Left renal pelvis (tissue), 4 donors: ENCODE data around the gene TNFAIP8L2. TPM values are rescaled to one million over a fixed set of nuclear protein-coding genes. Genes with fewer than 3 reads are reported as not detected.
"Not testable (repeated sequence)": the region's sequence is repeated elsewhere in the genome, so short reads cannot be mapped to it uniquely, and the experiment has no call there.

Experiments
- DNase-seq, 4 donors: peaks; one replicate each; pipeline ENCODE4 v3.0.0-alpha.2; 2013; ENCODE audit warnings: low read depth in 4 of 4, low spot score in 3 of 4
- polyA plus RNA-seq, 4 donors: library from polyadenylated mRNA; unstranded; fragments of 120-200 nt; gene quantifications; one replicate each; pipeline ENCODE4 v1.2.1, GENCODE V29; 2013; ENCODE audit not compliant: insufficient read length in 4 of 4

The TNFAIP8L2 gene
- polyA plus RNA-seq, 4 donors: 0.96 to 2.9 (median 1.8) TPM

- DNase-seq: no peak
These were observed 30.8 kb downstream of the TNFAIP8L2 start for GRCh38 chr1:151187205-151187604.

- DNase-seq: not testable (repeated sequence)
These were observed 32.2 kb downstream of the TNFAIP8L2 start for GRCh38 chr1:151188667-151189066.

- DNase-seq: peak; percentile 82 to 87 (median 83)
These were observed 33.4 kb downstream of the TNFAIP8L2 start, which contains the start of gene VPS72 for GRCh38 chr1:151189637-151190445. VPS72 (minus strand) TSS chr1:151190197; CDS start chr1:151190121, 76 bp downstream.

- DNase-seq: no peak
These were observed 35.6 kb downstream of the TNFAIP8L2 start for GRCh38 chr1:151192047-151192446.

- no peak for DNase-seq
These were observed 36.9 kb downstream of the TNFAIP8L2 start for GRCh38 chr1:151193304-151193703.

GRCh38 chr1:151193856-151194255, 37.4 kb downstream of the TNFAIP8L2 start:
- DNase-seq: no peak

- not testable (repeated sequence) for DNase-seq
These were observed 38.6 kb downstream of the TNFAIP8L2 start for GRCh38 chr1:151194894-151195594.

- DNase-seq: peak in 2 of 4 donors; percentile 59 to 71
These were observed 39.9 kb downstream of the TNFAIP8L2 start for GRCh38 chr1:151196292-151196800.

- DNase-seq: no peak
These were observed 41.4 kb downstream of the TNFAIP8L2 start for GRCh38 chr1:151197863-151198253.

GRCh38 chr1:151198254-151199127, 42.0 kb downstream of the TNFAIP8L2 start, which contains the start of gene PIP5K1A:
PIP5K1A (plus strand) TSS chr1:151198552; CDS start chr1:151198997, 445 bp downstream.
- peak; percentile 96 to 98 (median 98) for DNase-seq

GRCh38 chr1:151199873-151200581, 43.6 kb downstream of the TNFAIP8L2 start:
- DNase-seq: no peak

GRCh38 chr1:151205381-151205965, 49.0 kb downstream of the TNFAIP8L2 start:
- not testable (repeated sequence) for DNase-seq

Other genes starting within 250 kb of the TNFAIP8L2 start
- gene SETDB1, start 230.3 kb upstream of the TNFAIP8L2 start, polyA plus RNA-seq: 10 to 100 TPM; 62.7 to 88.8 (median 81.9) TPM
- 100 to 1,000 TPM; 206 to 297 (median 284) TPM for gene CERS2, start 181.8 kb upstream of the TNFAIP8L2 start, polyA plus RNA-seq
- 10 to 100 TPM; 10.7 to 21.5 (median 13.6) TPM for gene ANXA9, start 174.4 kb upstream of the TNFAIP8L2 start, polyA plus RNA-seq
- gene MINDY1, start 149.7 kb upstream of the TNFAIP8L2 start, polyA plus RNA-seq: 10 to 100 TPM; 35.7 to 54.4 (median 39.1) TPM
- 10 to 100 TPM; 41.4 to 47.8 (median 46.1) TPM for gene PRUNE1, start 148.2 kb upstream of the TNFAIP8L2 start, polyA plus RNA-seq
- 1 to 10 TPM in 3 of 4 donors, under 1 TPM in 1; 0.72 to 5.6 (median 2.6) TPM for gene BNIPL, start 120.1 kb upstream of the TNFAIP8L2 start, polyA plus RNA-seq
- 10 to 100 TPM; 10.3 to 15.1 (median 11.4) TPM for gene C1orf56, start 108.9 kb upstream of the TNFAIP8L2 start, polyA plus RNA-seq
- 10 to 100 TPM; 56.4 to 83.9 (median 74.6) TPM for gene CDC42SE1, start 97.0 kb upstream of the TNFAIP8L2 start, polyA plus RNA-seq
- 10 to 100 TPM; 21.9 to 27.4 (median 24.8) TPM for gene MLLT11, start 96.3 kb upstream of the TNFAIP8L2 start, polyA plus RNA-seq
- 10 to 100 TPM; 10.4 to 14.1 (median 11.8) TPM for gene GABPB2, start 85.9 kb upstream of the TNFAIP8L2 start, polyA plus RNA-seq
- gene SEMA6C, start 10.0 kb upstream of the TNFAIP8L2 start, polyA plus RNA-seq: 10 to 100 TPM; 18.8 to 33.9 (median 29.7) TPM
- 10 to 100 TPM; 17.3 to 18.6 (median 17.7) TPM for gene LYSMD1, start 9.3 kb downstream of the TNFAIP8L2 start, polyA plus RNA-seq
- 10 to 100 TPM; 35.2 to 46.8 (median 39.9) TPM for gene SCNM1, start 9.5 kb downstream of the TNFAIP8L2 start, polyA plus RNA-seq
- 1 to 10 TPM in 3 of 4 donors, under 1 TPM in 1; 0.46 to 2.3 (median 1.7) TPM for gene TMOD4, start 19.3 kb downstream of the TNFAIP8L2 start, polyA plus RNA-seq
- 10 to 100 TPM; 55.5 to 76.1 (median 69.9) TPM for gene VPS72, start 33.5 kb downstream of the TNFAIP8L2 start, polyA plus RNA-seq
- gene PIP5K1A, start 41.9 kb downstream of the TNFAIP8L2 start, polyA plus RNA-seq: 10 to 100 TPM; 57.6 to 70.2 (median 64.0) TPM
- gene PSMD4, start 98.1 kb downstream of the TNFAIP8L2 start, polyA plus RNA-seq: 100 to 1,000 TPM; 107 to 174 (median 153) TPM
- 10 to 100 TPM; 13.6 to 26.6 (median 21.5) TPM for gene ZNF687, start 125.7 kb downstream of the TNFAIP8L2 start, polyA plus RNA-seq
- gene PI4KB, start 170.8 kb downstream of the TNFAIP8L2 start, polyA plus RNA-seq: 10 to 100 TPM; 51.5 to 69.7 (median 65.4) TPM
- gene RFX5, start 190.6 kb downstream of the TNFAIP8L2 start, polyA plus RNA-seq: 10 to 100 TPM; 34.6 to 46.9 (median 43.7) TPM
- gene SELENBP1, start 216.1 kb downstream of the TNFAIP8L2 start, polyA plus RNA-seq: 100 to 1,000 TPM in 1 of 4 donors, 10 to 100 TPM in 3; 44.2 to 104 (median 51.2) TPM
- 100 to 1,000 TPM; 192 to 253 (median 246) TPM for gene PSMB4, start 242.9 kb downstream of the TNFAIP8L2 start, polyA plus RNA-seq